Measurements from ENCODE around the gene LHFPL2.

LHFPL2 gene

DNA sequence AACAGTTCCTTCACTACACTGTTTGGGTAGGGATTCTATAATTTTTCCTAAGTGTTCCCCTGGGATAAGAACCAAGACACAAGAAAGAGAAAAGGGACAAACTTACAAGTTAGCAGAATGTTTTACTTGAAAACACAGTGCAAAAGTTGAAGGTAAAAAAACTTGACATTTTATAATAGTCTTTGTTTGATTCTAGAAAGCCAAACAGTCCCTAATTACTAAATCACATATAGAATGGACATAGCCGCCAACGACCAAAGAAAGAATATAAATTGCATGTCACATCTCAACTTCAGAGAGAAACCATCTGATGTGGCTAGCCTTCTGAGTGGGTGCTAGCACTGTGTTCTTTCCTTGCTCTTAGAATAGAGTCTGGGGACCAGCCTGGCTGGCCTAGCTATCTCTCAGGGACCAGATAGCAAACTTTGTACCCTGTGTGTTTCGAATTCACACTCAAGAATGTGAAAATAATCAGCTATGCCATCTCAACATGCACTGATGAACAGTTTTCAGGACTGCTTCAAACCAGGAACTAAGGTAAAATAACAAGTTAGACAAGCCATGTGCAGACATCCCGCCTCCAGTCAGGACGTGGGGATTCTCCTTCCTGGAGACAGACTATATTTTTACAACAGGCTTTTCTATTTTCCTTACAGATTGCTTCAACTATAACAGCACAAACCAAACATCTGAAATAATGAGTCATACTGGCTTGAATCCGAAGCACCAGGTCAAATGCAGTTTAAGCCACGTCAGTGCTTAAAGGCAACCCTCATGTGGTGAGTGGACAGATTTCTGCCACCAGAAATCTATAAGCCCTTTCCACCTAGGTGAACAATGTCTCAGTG is 53.7 kb downstream of the LHFPL2 start:
- in situ Hi-C loops (cut with MboI; ENCODE audit: low sequenced_read_pairs, unreplicated experiment), result no loop called here
- DNase-seq (ENCODE audit: low spot score), result no peak

DNA sequence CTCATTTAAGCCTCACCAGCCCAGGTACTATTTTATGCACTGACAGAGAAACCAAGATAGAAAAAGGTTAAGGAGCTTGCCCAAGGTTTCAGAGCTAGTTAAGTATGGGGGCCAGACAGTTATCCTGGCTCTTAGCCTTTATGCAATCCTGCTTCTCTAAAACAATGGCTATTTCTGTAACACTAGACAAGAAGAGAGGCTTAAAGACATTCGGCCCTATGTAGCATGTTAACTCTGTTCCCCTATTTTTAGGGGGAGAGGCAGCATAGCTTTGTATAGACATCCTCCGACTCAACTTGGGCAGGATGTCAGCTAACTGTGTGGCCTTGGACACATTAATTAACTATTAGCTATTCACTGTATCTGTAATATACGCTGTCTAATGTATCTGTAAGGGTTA is 54.6 kb downstream of the LHFPL2 start:
- in situ Hi-C loops (cut with MboI; ENCODE audit: low sequenced_read_pairs, unreplicated experiment), result no loop called here
- DNase-seq (ENCODE audit: low spot score), result no peak
- TF ChIP-seq, protein P1, sequence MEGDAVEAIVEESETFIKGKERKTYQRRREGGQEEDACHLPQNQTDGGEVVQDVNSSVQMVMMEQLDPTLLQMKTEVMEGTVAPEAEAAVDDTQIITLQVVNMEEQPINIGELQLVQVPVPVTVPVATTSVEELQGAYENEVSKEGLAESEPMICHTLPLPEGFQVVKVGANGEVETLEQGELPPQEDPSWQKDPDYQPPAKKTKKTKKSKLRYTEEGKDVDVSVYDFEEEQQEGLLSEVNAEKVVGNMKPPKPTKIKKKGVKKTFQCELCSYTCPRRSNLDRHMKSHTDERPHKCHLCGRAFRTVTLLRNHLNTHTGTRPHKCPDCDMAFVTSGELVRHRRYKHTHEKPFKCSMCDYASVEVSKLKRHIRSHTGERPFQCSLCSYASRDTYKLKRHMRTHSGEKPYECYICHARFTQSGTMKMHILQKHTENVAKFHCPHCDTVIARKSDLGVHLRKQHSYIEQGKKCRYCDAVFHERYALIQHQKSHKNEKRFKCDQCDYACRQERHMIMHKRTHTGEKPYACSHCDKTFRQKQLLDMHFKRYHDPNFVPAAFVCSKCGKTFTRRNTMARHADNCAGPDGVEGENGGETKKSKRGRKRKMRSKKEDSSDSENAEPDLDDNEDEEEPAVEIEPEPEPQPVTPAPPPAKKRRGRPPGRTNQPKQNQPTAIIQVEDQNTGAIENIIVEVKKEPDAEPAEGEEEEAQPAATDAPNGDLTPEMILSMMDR (IDR thresholded peaks at IDR 0.05; ENCODE audit: borderline replicate concordance, control extremely low read depth, extremely low read depth, insufficient read depth, missing control alignments), result no peak

More for the DNA sequence above, 53.7 kb downstream of the LHFPL2 start:
- TF ChIP-seq, protein P1 (IDR thresholded peaks at IDR 0.05; ENCODE audit: borderline replicate concordance, control extremely low read depth, extremely low read depth, insufficient read depth, missing control alignments), result no peak

- in situ Hi-C loops (cut with MboI; ENCODE audit: low sequenced_read_pairs, unreplicated experiment), result no loop called here
- no peak for DNase-seq (ENCODE audit: low spot score)
- TF ChIP-seq, protein P1 (IDR thresholded peaks at IDR 0.05; ENCODE audit: borderline replicate concordance, control extremely low read depth, extremely low read depth, insufficient read depth, missing control alignments), result no peak
Observed at GRCh38 chr5:78593465-78593864, 55.1 kb downstream of the LHFPL2 start.

DNA sequence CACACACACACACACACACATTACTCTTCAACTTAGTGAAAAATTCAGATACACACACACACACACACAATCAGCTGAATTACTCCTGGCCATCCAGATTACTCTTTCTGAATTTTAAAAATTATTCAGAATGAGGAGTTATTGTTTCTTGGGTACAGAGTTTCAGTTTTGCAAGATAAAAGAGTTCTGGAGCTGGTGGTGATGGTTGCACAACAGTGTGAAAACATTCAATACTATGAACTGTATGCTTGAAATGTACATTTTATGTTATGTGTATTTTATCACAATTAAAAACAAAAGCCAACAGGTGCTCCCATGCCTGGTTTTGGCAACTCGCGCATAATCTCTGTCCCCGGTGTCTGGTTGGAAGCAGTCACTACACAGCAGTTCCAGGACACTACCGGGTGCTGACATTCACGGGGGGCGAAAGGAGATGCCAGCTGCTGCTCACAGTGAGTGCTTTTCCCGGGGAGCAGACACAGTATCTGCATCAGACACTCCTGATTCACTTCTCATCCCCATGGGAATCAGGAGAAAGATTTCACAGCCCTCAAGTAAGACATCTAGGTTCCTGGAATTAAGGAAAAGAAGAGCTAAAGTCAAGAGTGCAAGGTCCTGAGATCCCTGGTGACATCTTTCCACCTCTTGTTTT is 55.7 kb downstream of the LHFPL2 start:
- DNase-seq (ENCODE audit: low spot score), result no peak
- TF ChIP-seq, protein P1 (IDR thresholded peaks at IDR 0.05; ENCODE audit: borderline replicate concordance, control extremely low read depth, extremely low read depth, insufficient read depth, missing control alignments), result no peak
- in situ Hi-C loops (cut with MboI; ENCODE audit: low sequenced_read_pairs, unreplicated experiment), result no loop called here

DNA sequence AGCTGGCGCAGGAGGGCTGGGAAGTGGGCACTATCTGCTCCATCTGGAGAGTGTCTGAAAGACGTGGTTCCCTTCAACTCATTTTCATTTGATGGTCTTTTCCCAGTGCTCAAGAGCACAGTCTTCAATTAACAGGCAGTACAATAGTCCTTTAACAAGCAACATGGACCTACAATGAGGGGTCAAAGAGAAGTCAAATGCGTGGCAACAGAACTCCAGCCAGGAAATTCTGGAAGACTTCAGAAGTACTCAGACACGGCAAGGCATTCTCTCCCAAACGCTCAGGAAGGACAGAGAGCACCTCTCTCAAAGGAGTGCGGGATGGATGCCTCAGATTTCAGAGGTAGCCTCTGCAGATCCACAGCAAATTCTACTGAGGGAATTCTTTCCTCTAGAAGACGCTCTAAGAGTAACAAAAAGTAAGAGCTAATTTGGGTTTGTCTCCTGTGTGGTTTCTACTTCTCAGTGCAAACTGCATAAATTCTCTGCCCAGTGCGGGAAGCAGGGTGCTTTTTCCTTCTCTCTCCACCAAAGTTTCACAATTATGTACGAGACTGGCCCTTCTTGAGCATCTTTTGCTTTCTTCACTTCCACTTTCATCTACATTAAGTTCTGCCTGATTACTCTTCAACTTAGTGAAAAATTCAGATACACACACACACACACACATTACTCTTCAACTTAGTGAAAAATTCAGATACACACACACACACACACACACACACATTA is 56.4 kb downstream of the LHFPL2 start:
- DNase-seq (ENCODE audit: low spot score), result peak; percentile 46
- in situ Hi-C loops (cut with MboI; ENCODE audit: low sequenced_read_pairs, unreplicated experiment), result no loop called here

DNA sequence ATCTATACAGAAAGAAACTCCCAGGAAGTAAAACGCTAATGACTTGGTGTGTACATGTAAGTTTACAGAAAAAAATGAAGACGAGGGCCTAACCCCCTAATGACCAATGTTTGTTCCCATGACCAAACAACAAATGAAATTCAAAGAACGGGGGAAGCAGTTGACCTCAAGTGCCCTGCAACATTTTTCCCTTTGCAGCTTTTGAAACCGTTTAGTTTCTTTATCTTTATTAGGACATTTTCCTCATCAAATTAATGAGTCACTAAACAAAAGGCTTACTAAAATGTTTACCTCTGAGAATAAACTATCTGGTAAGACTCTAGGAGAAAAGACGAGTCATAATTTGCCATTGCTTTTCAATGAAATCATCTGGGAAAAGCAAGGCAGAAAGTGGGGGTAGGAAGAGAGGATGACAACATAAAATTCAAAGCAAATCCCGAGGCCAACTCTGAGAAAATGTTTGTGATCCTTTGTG is 57.4 kb downstream of the LHFPL2 start:
- TF ChIP-seq, protein P1 (IDR thresholded peaks at IDR 0.05; ENCODE audit: borderline replicate concordance, control extremely low read depth, extremely low read depth, insufficient read depth, missing control alignments), result no peak
- in situ Hi-C loops (cut with MboI; ENCODE audit: low sequenced_read_pairs, unreplicated experiment), result no loop called here
- no peak for DNase-seq (ENCODE audit: low spot score)

More for the DNA sequence above, 56.4 kb downstream of the LHFPL2 start:
- TF ChIP-seq, protein P1 (IDR thresholded peaks at IDR 0.05; ENCODE audit: borderline replicate concordance, control extremely low read depth, extremely low read depth, insufficient read depth, missing control alignments), result no peak
